Astrocyte (in vitro differentiated cells and primary cell): ENCODE data around the gene AGPAT4.

Experiments used
- CTCF ChIP-seq: IDR thresholded peaks from 2 replicates; pipeline ENCODE4 v1.5.1; 2011; ENCODE audit warnings: low read depth, mild to moderate bottlenecking, inconsistent platforms, low read length, moderate library complexity; ENCODE audit not compliant: insufficient read depth
- EZH2 ChIP-seq: IDR thresholded peaks from 2 replicates; pipeline ENCODE4 v1.6.1; 2012; ENCODE audit warnings: mild to moderate bottlenecking, low read length, inconsistent platforms; ENCODE audit not compliant: insufficient read depth

DNA sequence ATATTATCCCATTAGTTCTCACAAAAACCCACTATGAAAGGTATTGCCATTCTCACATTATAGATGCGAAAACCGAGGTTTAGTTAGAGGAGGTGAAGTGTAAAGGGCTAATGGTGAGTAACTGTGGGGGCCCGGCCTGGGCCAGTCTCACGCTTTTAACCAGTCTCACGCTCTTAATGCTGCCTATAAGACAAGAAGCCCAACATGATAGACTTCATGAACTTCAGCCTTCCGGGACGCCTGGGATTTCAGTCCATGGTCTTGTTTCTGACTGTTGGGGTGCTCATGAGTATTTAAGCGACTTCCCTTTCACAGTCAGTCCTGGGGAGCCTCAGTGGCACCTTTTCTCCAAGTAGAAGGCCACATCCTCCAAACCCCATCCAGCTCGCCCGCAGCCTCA is 31.7 kb downstream of the AGPAT4 start:
- no peak for TF ChIP-seq CTCF
- no peak for TF ChIP-seq EZH2
